Dendritic cell treated with granulocyte-macrophage colony-stimulating factor and Interleukin-4, amounts not matched to agents 40 ng/mL and 50 ng/mL, for 4 days (primary cell): ENCODE results near the gene OR2Y1.
"Not testable (repeated sequence)": the region's sequence is repeated elsewhere in the genome, so short reads cannot be mapped to it uniquely, and the experiment has no call there.

ENCODE experiments used
- H3K27ac Mint-ChIP-seq: one replicate; pipeline ENCODE4 v1.8.0; 2022; ENCODE audit warnings: mild to moderate bottlenecking, mixed read lengths
- H3K27me3 Mint-ChIP-seq: one replicate; pipeline ENCODE4 v1.8.0; 2022; ENCODE audit warnings: mild to moderate bottlenecking, mixed read lengths
- H3K36me3 Mint-ChIP-seq: one replicate; pipeline ENCODE4 v1.8.0; 2022; ENCODE audit warnings: low read depth, mixed read lengths
- H3K4me1 Mint-ChIP-seq: one replicate; pipeline ENCODE4 v1.8.0; 2022; ENCODE audit warnings: low read depth, mixed read lengths
- H3K4me3 Mint-ChIP-seq: one replicate; pipeline ENCODE4 v1.8.0; 2022; ENCODE audit warnings: mild to moderate bottlenecking, moderate library complexity, mixed read lengths
- H3K9me3 Mint-ChIP-seq: one replicate; pipeline ENCODE4 v1.8.0; 2022; ENCODE audit warnings: mixed read lengths
- intact Hi-C: fragments of 100-400 bp; cut with micrococcal nuclease; formaldehyde crosslinking; loops from one replicate; pipeline ENCODE4 v1.15.0; 2022

The OR2Y1 gene

DNA sequence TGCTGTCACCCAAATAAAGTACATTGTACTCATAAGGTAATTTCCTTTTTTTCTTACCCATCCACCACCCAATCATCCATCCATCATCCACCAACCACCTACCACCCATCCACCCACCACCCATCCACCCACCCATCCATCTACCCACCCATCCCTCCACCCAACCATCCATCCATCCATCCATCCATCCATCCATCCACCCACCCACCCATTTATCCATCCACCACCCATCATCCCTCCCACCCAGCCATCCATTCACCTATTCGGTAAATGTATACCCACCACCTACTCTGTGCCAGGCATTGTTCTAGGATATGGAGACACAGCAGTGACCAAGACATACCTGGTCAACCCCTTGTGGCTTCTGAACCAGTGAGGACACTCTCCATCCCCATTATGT lies 37.6 kb upstream of the OR2Y1 start:
- Mint-ChIP-seq H3K4me3 (no peak overlapping the region), H3K9me3 (peaks cover 12% of the 10 kb centered on the region), H3K27ac (no peak overlapping the region), H3K4me1 (peaks cover 11% of the 10 kb centered on the region), H3K27me3 (peaks cover 9% of the 10 kb centered on the region), H3K36me3 (peaks cover 25% of the 10 kb centered on the region)
- intact Hi-C loops, result no loop called here

DNA sequence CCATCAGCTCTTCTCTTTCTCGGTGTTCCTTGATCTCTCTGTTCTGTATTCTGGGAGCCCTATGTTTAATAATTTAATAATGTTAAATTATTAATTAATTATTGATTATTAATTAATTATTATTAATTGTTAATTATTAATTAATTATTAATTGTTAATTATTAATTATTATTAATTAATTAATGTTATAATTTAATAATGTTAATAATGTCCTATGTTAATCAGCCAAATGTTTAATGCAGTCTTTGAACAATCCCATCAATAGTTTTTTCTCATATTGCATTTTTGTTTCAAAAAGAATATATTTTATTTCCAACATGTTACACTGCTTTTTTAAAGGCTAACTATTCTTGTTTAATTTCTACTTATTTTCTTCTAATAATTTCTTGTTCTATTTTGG lies 36.5 kb upstream of the OR2Y1 start:
- Mint-ChIP-seq H3K4me1 (peaks cover under 1% of the 10 kb centered on the region), H3K36me3 (peaks cover 15% of the 10 kb centered on the region), H3K27ac (no peak overlapping the region), H3K4me3 (no peak overlapping the region), H3K9me3 (peaks cover 23% of the 10 kb centered on the region), H3K27me3 (peaks cover 9% of the 10 kb centered on the region)
- intact Hi-C loops, result no loop called here

DNA sequence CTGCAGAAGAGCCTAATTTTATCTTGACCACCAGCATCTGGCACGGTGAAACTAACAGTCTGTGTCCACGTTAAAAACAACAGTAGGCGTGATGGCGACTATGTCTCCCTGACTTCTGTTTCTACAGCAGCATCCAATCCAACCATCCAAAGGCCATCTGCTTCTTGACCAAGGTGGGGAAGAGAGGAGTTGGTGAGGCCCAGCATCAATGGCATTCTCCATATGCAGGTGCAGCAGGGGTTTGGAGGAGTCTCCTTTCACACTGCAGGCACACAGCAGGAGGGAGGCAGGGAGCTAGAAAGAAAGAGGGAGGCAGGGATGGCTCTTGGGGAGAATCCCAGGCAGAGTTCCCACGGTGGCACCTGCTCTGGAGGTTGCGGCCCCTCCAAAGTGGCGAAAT lies 35.8 kb upstream of the OR2Y1 start:
- Mint-ChIP-seq H3K36me3 (peaks cover 7% of the 10 kb centered on the region), H3K27ac (no peak overlapping the region), H3K27me3 (peaks cover 9% of the 10 kb centered on the region), H3K9me3 (peaks cover 26% of the 10 kb centered on the region), H3K4me1 (no peaks in the 10 kb centered on the region), H3K4me3 (no peak overlapping the region)
- intact Hi-C loops, result no loop called here

DNA sequence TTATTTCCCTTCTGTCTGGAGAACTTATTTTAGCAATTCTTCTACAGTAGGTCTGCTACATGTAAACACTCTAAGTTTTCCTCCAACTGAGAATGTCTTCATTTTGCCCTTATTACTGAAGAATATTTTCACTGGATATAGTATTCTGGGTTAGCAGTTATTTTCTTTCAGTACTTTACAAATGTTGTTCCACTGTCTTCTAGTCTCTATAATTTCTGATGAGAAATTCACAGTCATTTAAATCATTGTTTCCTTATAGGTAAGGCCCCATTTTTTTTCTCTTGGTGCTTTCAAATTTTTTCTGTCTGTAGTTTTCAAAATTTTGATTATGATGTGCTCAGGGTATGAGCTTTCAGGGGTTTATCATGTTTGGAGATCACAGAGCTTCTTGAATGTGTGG lies 32.0 kb upstream of the OR2Y1 start:
- Mint-ChIP-seq H3K4me3 (no peak overlapping the region), H3K9me3 (peaks cover 26% of the 10 kb centered on the region), H3K27me3 (peaks cover 13% of the 10 kb centered on the region), H3K4me1 (no peaks in the 10 kb centered on the region), H3K36me3 (no peaks in the 10 kb centered on the region), H3K27ac (no peak overlapping the region)
- intact Hi-C loops, result no loop called here

DNA sequence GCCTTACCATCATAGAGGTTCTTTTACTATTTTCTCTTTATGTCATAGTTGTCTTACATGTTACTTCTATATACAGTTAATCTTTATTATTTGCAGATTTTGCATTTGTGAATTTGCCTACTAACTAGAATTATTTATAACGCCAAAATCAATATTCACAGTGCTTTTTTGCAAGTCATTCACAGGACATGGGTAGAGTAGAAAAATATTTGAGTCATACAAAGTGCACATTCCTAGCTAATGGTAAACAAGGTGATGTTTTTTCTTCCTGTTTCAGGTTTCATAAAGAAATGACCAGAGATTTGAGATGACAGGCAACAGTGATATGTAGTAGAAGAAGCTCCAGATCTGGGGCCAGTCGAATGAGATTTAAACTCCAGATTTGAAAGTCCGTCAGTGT lies 30.0 kb upstream of the OR2Y1 start:
- Mint-ChIP-seq H3K27me3 (peaks cover 12% of the 10 kb centered on the region), H3K36me3 (no peaks in the 10 kb centered on the region)

DNA sequence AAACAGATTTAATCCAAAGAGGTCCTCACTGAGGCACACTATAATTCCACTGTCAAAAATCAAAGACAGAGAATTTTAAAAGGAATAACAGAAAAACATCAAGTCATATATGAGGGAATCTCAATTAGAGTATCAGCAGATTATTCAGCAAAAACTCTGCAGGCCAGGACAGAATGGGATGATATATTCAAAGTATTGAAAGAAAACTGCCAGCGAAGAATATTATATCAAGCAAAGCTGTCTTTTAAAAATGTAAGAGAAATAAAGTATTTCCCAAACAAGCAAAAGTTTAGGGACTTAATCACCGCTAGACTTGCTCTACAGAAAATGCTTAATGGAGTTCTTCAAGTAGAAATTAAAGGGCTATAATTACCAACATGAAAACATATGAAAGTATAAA lies 15.7 kb upstream of the OR2Y1 start:
- H3K4me3 Mint-ChIP-seq, result no peak overlapping the region
- peaks cover 11% of the 10 kb centered on the region for H3K27me3 Mint-ChIP-seq
- H3K36me3 Mint-ChIP-seq, result no peaks in the 10 kb centered on the region
- intact Hi-C loops, result no loop called here
- H3K9me3 Mint-ChIP-seq, result peaks cover 25% of the 10 kb centered on the region
- no peaks in the 10 kb centered on the region for H3K4me1 Mint-ChIP-seq
- H3K27ac Mint-ChIP-seq, result no peak overlapping the region

More for the DNA sequence above, 30.0 kb upstream of the OR2Y1 start:
- H3K4me1 Mint-ChIP-seq, result no peaks in the 10 kb centered on the region
- no peak overlapping the region for H3K4me3 Mint-ChIP-seq
- intact Hi-C loops, result no loop called here
- H3K27ac Mint-ChIP-seq, result no peak overlapping the region
- peaks cover 26% of the 10 kb centered on the region for H3K9me3 Mint-ChIP-seq

DNA sequence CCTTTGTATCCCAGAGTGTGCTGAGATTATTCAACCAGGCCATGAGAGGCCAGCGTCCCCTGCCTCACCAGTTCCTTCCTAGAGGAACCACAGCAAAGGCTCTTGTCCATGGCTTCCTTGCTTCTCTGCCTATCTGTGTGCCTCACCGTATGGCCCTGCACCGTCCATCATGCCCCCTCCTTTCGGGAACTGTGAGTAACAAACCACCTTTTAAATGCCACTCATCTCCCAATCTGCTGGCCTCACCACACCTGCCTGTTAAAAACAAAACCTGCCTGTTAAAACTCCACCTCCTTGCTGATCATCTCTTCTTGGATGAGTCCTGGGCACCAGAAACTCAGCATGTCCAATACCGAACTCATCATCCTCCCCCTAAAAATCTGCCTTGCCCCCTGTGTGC lies 4.4 kb upstream of the OR2Y1 start:
- Mint-ChIP-seq H3K4me1 (no peaks in the 10 kb centered on the region), H3K27me3 (peaks cover 14% of the 10 kb centered on the region), H3K27ac (no peak overlapping the region), H3K4me3 (no peak overlapping the region), H3K36me3 (no peaks in the 10 kb centered on the region), H3K9me3 (no peaks in the 10 kb centered on the region)
- intact Hi-C loops, result no loop called here

DNA sequence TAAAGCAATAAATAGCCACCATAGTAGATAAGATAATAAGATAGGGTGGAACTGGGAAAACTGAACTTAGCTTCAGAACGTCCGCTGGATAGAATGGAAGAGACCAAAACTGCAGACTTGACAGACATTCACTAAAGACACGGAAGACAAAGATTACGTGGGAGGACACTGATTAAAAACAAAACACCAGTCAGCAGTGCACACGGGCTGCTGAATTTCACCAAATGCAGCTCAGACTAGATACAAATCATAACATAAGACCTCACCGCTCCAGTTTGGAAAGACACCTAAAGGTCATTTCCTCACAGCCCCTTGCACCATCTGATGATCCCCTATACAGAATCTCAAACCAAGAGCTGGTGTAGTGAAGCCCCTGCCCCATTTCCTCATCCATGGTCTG lies 2.9 kb upstream of the OR2Y1 start:
- intact Hi-C loops, result no loop called here
- Mint-ChIP-seq H3K4me3 (no peak overlapping the region), H3K27ac (no peak overlapping the region), H3K27me3 (peaks cover 12% of the 10 kb centered on the region), H3K9me3 (no peaks in the 10 kb centered on the region), H3K36me3 (no peaks in the 10 kb centered on the region), H3K4me1 (no peaks in the 10 kb centered on the region)

DNA sequence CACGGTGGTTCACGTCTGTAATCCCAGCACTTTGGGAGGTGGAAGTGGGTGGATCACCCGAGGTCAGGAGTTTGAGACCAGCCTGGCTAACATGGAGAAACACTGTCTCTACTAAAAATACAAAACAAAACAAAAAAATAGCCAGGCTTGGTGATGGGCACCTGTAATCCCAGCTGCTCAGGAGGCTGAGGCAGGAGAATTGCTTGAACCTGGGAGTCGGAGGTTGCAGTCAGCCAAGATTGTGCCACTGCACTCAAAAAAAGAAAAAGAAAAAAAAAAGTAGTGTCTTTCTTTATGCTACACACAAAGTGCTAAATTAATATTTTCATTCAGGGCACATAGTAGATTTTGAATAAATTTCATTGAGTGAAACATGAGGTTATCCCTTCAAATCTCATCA lies 1.1 kb upstream of the OR2Y1 start:
- H3K9me3 Mint-ChIP-seq, H3K27me3 Mint-ChIP-seq, intact Hi-C loops, H3K4me1 Mint-ChIP-seq, H3K27ac Mint-ChIP-seq, H3K4me3 Mint-ChIP-seq, H3K36me3 Mint-ChIP-seq: not testable (repeated sequence)

DNA sequence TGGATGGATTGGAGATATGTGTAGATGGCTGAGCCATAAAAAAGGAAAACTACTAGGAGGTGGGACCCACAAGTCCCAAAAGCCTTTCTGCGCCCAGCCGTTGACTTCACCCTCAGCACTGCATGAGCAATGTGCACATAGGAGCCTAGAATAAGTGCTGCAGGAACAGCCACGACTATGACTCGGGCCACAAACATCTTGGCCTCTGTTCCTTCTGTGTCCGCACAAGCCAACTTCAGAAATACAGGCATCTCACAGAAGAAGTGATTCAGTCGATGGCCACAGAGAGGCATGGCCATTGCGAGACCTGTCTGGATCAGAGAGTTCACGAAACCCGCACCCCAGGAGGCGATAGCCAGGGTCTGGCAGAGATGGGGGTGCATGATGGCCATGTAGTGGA lies 587 bp downstream of the OR2Y1 start:
- H3K36me3 Mint-ChIP-seq, result no peaks in the 10 kb centered on the region
- H3K27me3 Mint-ChIP-seq, result peaks cover 11% of the 10 kb centered on the region
- no peaks in the 10 kb centered on the region for H3K9me3 Mint-ChIP-seq
- no peaks in the 10 kb centered on the region for H3K4me1 Mint-ChIP-seq
- intact Hi-C loops, result no loop called here
- no peak overlapping the region for H3K27ac Mint-ChIP-seq
- H3K4me3 Mint-ChIP-seq, result no peak overlapping the region

DNA sequence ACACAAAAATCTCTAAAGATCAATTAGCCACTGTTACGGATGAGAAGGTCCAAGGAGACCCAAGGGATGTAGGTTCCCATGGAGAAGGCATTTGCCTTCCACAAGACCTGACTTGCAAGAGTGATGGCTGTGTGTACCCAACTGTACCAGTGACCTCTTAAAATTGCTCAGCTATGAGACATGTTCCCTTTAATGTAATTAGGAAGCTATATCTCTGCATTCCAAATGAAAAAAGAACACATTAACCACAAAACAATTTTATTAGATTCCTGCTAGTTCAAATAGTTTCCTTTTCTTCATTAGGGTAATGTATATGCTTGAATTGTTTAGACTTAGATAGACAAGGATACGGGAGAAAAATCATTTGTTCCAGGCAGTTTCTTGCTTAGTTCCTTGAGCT lies 3.3 kb downstream of the OR2Y1 start:
- Mint-ChIP-seq H3K27me3 (peaks cover 16% of the 10 kb centered on the region), H3K4me3 (no peak overlapping the region), H3K27ac (no peak overlapping the region), H3K9me3 (no peaks in the 10 kb centered on the region), H3K36me3 (no peaks in the 10 kb centered on the region), H3K4me1 (no peaks in the 10 kb centered on the region)
- intact Hi-C loops, result no loop called here

DNA sequence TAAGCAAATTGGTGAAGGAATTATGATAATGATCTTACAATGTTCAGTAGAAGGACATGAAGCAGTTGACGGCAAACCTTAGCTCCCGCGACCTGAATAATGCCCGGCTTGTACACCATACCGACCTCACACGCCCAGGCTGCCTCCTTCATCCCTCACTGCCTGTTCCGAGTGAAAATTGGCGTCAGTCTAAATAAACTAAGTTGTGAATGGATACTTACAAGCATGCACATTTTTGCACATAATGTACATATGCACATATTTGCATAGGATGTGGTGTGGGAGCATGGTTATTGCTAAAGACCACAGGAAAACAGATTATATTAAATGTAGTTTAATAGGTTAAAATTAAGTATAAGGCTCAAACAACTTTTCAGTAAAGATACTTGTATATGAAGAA lies 14.9 kb downstream of the OR2Y1 start:
- Mint-ChIP-seq H3K9me3 (no peaks in the 10 kb centered on the region), H3K4me3 (no peak overlapping the region)
- intact Hi-C loops, result no loop called here

DNA sequence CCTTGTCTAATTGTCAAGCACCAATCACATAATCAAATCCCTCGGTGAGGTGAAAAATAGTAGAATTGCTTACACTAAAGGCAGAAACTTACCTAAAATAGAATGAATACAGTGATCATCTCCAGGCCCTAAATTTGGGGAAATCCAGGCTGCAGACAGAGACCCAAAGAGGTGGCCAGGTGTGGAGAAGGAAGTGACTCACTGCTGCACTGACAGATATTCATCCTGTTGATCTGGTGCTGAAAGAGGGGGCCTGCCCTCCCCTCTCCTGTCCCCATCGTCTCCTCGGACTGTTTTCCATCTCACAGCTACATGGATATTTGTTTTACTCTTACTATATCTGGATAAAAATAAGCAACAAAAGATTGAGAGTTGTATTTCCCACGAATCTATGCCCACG lies 15.9 kb downstream of the OR2Y1 start:
- intact Hi-C loops, result no loop called here
- Mint-ChIP-seq H3K9me3 (no peaks in the 10 kb centered on the region), H3K4me3 (no peak overlapping the region), H3K4me1 (no peaks in the 10 kb centered on the region), H3K27me3 (peaks cover 16% of the 10 kb centered on the region), H3K36me3 (no peaks in the 10 kb centered on the region), H3K27ac (no peak overlapping the region)

More for the DNA sequence above, 14.9 kb downstream of the OR2Y1 start:
- Mint-ChIP-seq H3K27me3 (peaks cover 16% of the 10 kb centered on the region), H3K27ac (no peak overlapping the region), H3K36me3 (no peaks in the 10 kb centered on the region), H3K4me1 (no peaks in the 10 kb centered on the region)

DNA sequence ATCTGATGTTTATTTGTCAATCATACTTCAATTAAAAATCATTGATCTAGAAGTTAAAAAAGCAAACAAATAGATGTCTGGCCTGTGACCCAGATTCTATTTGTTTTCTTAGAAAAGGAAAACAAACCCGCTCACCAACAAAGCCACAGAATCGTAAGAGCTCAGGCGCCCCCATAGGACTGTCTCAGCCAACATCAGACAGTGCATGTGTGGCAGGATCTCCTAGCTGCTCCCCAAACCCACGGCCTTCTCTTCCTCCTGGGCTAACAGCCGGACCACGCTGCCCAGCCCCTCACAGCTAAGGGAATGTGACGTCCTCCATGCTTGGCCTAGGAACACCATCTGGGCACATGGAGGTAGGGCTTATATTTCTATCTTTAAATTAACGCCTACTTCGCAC lies 19.4 kb downstream of the OR2Y1 start:
- Mint-ChIP-seq H3K4me1 (no peaks in the 10 kb centered on the region), H3K36me3 (no peaks in the 10 kb centered on the region), H3K27me3 (peaks cover 12% of the 10 kb centered on the region), H3K9me3 (no peaks in the 10 kb centered on the region), H3K4me3 (no peak overlapping the region), H3K27ac (no peak overlapping the region)
- intact Hi-C loops, result no loop called here

DNA sequence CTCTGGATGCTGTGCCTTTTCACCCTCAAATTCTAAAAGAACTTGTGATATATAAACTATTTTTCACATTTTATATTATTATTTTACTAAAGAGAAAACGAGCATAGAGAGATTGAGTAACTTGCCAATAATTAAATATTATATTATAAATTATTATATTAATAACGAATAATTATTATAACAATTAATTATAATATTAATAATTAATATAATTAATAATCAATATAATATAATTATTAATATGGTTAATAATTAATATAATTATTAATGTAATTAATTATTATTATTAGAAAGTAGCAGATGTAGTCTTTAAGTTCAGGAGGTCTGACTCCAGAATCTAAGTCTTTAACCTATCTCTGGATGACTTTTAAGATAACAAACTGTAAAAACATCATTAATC lies 20.1 kb downstream of the OR2Y1 start:
- Mint-ChIP-seq H3K4me1 (no peaks in the 10 kb centered on the region), H3K27ac (no peak overlapping the region), H3K36me3 (no peaks in the 10 kb centered on the region), H3K27me3 (peaks cover 15% of the 10 kb centered on the region), H3K9me3 (no peaks in the 10 kb centered on the region), H3K4me3 (no peak overlapping the region)
- intact Hi-C loops, result no loop called here
